HL-60/S4 treated with retinoic acid at 250 ng/mL for 4 days and 3 days (cell line): ENCODE data around the gene FKBP4.

Experiments used
- in situ Hi-C: fragments of 300-500 bp; cut with MboI; formaldehyde crosslinking; loops from 2 replicates; pipeline ENCODE4 v1.7.0; 2022; ENCODE audit warnings: low sequenced_read_pairs

Gene FKBP4

DNA sequence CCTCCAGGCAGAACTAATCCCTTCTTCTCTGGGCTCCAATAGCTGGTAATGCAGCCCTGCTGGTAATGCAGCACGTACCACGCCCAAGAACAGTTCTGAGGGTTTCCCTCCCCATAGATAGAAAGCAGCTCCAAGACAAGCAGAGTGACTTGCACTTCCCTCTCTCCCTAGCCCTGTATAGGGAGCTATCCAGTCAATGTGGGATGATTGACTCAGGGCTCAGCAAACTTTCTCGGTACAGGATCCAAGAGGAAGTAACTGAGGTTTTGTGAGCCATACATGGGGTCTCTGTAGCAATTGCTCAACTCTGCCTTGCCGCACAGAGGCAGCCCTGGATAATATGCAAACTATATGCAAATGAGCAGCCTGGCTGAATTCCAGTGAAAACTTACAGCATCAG, 15.5 kb upstream of the FKBP4 start:
- in situ Hi-C loops = no loop called here

DNA sequence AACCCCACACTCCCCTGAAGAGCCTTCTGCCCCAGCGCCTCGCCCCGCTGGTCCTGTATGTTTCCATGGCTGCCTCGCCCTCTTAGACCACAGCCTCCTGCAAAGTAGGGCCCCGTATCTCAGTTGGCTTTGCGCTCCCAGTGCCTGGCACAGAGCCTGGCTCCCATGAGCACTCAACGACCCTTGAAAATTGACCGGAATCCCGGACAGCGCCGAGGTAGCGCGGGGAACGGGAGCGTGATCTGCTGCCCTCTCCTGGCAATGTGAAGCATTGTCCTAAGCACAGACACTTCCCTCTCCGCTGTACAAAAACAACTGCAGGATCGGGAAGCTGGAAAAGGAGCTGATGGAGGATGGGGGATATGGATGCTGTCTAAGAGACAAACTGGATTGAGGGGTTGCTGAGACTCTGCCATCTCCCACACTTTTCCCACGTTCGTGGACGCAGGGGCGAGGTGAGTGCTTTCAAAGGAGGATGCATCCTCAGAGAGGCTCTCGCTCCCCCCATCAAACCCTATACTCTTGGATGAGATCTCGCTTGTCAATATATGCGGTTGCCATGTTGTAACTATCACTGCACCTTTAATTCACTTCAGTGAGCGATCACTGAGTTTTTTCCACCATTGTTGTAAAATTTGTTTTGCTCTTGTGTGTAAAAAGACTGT, 10.7 kb upstream of the FKBP4 start:
- in situ Hi-C loops = no loop called here

DNA sequence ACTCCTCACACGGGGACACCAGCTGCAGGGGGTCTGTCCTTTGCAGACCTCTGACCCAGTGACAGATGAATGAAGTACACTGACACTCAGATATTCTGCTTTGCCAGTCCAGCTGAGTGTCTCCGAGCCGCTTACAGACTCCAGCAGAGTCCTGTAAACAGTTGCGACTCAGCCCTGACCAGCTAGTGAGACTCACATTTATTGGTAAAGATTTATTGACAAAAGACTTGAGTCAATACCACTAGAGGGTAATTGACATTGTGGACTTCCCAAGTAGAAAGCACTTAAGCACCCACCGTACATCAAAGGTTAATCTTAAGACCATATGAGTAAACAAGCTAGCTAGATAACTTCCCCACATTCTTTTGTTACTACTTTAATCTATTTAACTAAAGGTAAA, 9.8 kb upstream of the FKBP4 start:
- in situ Hi-C loops = no loop called here

DNA sequence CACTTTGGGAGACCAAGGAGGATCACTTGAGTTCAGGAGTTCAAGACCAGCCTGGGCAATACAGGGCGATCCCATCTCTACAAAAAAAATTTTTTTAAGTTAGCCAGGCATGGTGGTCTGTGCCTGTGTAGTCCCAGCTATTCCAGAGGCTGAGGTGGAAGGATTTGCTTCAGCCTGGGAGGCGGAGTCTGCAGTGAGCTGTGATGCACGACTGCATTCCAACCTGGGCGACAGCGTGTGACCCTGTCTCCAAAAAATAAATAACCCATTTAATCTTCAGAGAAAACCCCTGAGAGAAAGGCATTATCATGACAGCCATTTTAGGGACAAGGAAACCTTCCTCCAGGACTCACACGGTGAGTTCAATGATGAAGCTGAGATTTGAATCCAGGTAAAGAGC, 3.7 kb upstream of the FKBP4 start:
- in situ Hi-C loops = no loop called here

DNA sequence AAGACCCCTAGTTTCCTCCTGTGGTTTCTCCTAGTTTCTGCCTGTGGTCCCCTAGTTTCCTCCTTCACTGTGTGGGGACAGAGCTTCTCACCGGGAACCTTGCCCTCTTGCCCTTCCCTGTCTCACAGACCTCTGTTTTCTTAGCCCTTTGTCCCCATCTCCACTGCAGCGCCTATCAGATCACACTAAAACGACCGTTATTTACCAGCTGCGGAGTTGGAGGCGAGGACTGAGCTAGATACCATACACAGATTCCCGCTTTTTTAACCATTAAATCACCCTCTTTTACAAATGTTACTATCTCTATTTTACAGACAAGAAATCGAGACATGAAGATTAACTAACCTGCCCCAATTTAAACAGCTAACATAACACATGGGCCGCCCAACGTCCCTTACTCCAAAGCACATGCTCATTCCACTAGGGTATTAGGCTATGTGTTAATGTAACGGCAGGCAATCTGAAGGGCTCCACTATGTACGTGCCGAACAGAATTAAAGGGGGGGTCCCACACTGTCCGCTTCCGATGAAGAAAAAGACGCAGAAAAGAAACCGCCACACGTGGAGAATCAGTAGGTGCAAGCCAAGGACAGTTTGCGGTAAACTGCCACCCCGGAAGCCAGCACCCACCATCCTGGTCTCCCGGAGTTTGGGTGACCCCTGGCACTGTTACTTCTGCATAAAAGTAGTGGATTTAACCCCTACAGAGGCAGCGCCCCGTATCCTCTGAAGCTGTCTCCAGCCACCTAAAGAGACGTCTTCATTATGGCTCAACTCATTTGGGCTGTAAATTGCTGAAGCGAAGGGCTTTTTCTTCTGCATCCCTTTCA, 1.9 kb upstream of the FKBP4 start:
- in situ Hi-C loops = no loop called here

DNA sequence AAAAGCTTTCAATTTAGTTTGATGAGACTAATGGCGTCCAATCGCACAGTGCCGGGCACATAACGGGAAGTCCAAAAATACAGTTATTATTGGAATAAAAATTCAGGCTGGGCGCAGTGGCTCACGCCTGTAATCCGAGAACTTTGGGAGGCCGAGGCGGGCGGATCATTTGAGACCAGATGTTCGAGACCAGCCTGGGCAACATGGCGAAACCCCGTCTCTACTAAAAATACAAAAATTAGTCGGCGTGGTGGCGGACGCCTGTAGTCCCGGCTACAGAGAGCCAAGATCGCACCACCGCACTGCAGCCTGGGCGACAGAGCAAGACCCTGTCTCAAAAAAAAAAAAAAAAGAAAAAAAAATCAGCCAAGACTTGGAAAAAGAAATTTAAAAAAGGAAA, 1.2 kb upstream of the FKBP4 start:
- in situ Hi-C loops = no loop called here

GRCh38 chr12:2794191-2794735, 507 bp upstream of the FKBP4 start:
- in situ Hi-C loops = no loop called here

DNA sequence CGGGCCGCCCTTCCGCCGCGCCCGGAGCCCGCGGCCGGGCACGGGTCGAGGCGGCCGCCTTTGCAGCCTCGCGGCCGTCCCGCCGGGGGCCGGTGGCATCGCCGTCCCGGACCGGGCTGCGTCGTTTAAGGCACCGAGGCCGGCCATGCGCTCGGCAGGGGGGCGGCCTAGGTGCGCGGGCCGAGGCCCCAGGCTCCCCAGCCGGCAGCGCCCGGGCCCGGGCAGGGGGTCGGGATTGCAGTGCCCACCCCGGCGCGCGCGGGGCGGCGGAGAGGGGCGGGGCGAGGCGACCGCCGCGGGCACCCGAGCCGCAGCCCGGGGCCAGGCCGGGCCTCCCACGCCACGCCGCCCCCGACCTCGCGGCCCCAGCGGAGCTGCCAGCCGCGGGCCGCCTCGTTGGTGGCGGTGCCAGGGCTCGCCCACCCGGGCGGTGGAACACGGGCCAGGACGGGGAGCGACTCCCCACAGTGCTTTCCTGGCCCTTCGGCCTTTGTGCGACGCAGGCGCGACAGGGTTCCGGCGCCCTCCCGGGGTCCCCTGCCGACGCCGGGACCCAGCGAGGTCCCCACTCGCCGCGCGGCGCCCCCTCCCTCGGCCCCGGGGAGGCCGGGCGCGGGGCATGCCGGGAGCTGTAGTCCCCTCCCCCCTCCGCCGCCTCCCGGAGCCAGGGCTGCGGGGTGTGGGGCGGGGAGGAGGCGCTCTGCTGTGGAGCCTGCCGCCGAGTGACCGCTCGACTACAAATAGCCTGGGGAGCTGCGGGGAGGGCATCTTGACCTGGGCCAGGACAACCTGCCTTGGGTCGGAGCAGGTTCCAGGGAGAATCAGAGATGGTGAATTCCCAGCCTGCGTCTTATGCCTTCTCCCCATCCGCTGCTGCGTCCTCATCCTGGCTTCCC, 769 bp downstream of the FKBP4 start:
- in situ Hi-C loops = no loop called here

DNA sequence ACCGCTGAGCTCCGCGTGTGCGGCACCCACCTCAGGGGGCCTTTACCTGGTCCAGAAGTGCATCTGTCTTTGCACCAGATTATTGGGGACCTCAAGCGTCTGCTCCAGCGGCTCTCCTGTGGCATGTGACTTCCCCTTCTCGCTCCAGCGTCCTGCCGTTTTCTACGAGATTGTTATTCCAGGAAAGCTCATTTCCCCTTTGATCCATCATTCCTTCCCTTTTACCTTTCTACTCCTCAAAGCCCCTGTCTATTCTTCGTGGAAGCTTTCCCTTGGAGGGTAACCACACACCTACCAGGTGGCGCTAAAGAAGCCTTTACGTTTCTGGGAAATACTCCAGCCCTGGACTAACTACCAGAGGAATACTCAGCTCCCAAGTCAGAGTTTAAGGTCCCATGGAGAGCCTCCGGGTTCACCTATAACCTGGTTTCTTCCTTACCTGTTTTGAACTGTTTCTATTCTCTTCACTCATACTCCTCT, 1.5 kb downstream of the FKBP4 start:
- in situ Hi-C loops = no loop called here

DNA sequence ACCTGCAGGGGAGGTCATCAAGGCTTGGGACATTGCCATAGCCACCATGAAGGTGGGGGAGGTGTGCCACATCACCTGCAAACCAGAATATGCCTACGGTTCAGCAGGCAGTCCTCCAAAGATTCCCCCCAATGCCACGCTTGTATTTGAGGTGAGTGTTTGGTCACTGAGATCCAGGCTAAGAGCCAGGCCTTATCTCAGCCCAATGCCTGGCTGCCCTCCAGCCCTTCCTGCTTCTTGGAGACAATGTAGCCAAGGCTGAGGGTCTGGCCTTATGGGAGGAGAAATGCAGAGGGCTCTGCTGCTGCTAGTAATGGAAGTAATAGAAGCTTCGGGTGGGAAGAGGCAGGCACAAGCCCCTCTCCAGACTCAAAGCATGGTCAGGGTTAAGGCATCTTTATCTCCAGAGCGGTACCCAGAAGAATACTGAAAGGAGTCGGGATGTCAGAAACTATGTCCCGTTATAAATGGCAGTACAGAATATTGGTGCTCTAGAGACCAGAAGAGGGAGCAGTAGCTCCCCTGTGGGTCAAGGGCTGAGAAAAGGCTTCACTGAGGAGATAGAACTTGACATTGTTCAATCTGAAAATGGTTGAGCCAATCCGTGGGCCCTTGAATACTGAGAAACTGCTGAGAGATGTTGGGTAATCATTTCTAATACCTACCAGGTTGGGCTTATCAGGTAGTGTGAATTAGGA, 3.1 kb downstream of the FKBP4 start:
- in situ Hi-C loops = no loop called here

DNA sequence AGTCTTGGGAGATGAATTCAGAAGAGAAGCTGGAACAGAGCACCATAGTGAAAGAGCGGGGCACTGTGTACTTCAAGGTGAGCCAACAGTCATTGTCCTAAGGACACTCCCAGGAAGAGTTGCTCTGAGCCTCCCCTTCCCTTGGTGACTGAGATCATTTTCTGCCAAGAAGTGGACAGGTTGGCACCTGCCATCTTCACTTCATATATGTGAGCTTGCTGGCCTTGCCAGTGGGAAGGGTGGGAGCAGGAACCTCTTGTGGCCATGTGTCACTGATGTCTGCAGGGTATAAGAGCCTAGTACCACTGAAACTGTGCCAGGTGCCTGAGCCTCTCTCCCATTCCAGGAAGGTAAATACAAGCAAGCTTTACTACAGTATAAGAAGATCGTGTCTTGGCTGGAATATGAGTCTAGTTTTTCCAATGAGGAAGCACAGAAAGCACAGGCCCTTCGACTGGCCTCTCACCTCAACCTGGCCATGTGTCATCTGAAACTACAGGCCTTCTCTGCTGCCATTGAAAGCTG, 5.3 kb downstream of the FKBP4 start:
- in situ Hi-C loops = no loop called here

- in situ Hi-C loops = no loop called here
Observed at GRCh38 chr12:2801044-2801783, 6.4 kb downstream of the FKBP4 start.

GRCh38 chr12:2803635-2804392, 9.0 kb downstream of the FKBP4 start:
- in situ Hi-C loops = no loop called here

DNA sequence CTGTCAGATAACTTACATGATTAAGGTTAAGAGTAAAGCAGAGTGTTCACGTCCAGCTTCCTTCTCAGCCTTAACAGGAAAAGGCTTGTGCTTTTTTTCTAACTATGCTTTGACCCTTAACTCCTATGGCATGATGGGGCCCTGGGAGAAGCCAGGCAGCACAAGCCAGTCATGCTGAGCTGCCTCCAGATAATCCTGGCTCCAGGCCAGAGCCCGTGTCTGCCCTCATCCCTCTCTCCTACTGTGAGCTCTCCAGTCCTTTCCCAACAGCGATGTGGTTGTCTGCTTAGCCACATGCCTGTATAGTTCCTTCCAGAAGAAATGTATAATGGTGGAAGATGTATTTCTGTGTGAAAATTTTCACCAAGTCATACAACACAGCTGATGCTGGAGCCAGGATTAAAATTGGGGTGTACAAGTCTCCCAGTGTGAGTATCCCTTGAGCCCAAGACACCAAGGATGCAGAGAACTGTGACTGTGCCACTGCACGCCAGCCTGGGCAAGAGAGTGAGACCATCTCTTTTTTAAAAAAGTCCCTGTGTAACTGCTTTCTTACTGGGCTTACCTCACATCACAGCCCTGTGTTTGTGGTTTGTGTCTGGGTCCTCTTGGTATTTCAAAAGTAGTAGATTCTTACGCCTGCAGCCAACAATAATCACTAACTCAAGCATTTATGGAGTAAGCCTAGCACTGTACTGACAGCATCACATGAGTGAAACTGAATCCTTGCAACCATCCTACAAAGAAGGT, 9.8 kb downstream of the FKBP4 start:
- in situ Hi-C loops = no loop called here

- in situ Hi-C loops = no loop called here
Observed at GRCh38 chr12:2805143-2805520, 10.4 kb downstream of the FKBP4 start.

DNA sequence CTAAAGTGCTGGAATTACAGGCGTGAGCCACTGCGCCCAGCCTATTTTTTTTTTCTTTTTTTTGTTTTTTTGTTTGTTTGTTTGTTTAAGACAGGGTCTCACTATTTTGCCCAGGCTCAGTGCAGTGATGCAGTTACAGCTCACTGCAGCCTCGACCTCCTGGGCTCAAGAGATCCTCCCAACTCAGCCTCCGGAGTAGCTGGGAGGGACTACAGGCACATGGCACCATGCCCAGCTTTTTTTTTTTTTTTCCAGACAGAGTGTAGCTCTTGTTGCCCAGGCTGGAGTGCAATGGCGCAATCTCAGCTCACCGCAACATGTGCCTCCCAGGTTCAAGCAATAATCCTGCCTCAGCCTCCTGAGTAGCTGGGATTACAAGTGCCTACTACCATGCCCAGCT, 11.9 kb downstream of the FKBP4 start:
- in situ Hi-C loops = no loop called here

DNA sequence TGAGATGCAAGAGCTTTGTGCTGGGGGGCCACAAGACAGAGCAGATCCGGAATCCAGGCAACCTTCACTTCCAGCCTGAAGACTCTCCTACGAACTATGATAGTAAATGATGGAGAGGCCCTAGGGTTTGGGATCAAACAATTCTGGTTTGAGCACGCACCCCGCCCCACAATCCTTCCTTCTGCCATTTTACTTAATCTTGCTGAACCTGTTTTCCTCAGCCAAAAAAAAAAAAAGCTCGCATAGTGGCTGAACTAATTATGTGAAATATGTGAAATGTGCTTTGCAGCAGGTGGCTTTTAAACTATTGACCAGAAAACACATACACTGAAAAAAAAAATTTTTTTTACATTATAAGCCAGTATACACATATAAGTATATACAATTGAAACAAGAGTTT, 17.0 kb downstream of the FKBP4 start:
- in situ Hi-C loops = no loop called here
